HepG2 (cell line): ENCODE data around the gene NOXO1. TPM values are rescaled to one million over a fixed set of nuclear protein-coding genes. Genes with fewer than 3 reads are reported as not detected.

ENCODE experiments used
- ATAC-seq: fragments of 200-7000 bp; cut with Tn5 transposase; 3 replicates; pipeline ENCODE4 v1.9.1; 2020; ENCODE audit warnings: mild to moderate bottlenecking, moderate library complexity
- BruUV-seq: library from RNA; stranded (reverse); fragments of 400-500 nt; replicated peaks from 2 replicates; lab custom pipeline; 2021; lab: Mats Ljungman, UMichigan
- CTCF ChIA-PET: fragments of 300-600 bp; formaldehyde crosslinking; extraction: SDS; loops from one replicate; lab custom pipeline; 2021; ENCODE audit warnings: low total read pairs, inconsistent platforms, low intra/inter-chr PET ratio; lab: Yijun Ruan, JAX
- POLR2A ChIA-PET: fragments of 350-600 bp; sonication (Branson Sonifier 250); formaldehyde crosslinking; loops from one replicate; lab custom pipeline; 2020; ENCODE audit warnings: antibody characterized with exemption, inconsistent platforms; lab: Yijun Ruan, JAX
- DNase-seq: peaks from one replicate; pipeline ENCODE4 v3.0.0-alpha.2; 2015; ENCODE audit warnings: low spot score
- FAIRE-seq: peaks from 3 replicates; lab custom pipeline; 2011; peaks lifted over from hg19 to GRCh38; lab: Jason Lieb, UNC
- H2AFZ ChIP-seq: one replicate; pipeline ENCODE4 v1.6.1; 2011; ENCODE audit warnings: low read length, inconsistent platforms
- H3K27ac ChIP-seq: fragments of 300-600 bp; 3 replicates; pipeline ENCODE4 v1.8.0; 2011; ENCODE audit warnings: mixed run types, mild to moderate bottlenecking, mixed read lengths, low read length, inconsistent platforms; ENCODE audit not compliant: insufficient read depth; ENCODE audit errors: extremely low read length
- H3K27me3 ChIP-seq, 2 experiments: fragments of 200-600 bp in 1 of 2; 2 replicates in 1 of 2; 3 replicates in 1 of 2; pipeline versions ENCODE4 v1.6.0 to v1.8.0; 2011; ENCODE audit warnings: low read length in 2 of 2, mild to moderate bottlenecking in 2 of 2, moderate library complexity in 2 of 2, inconsistent platforms in 1 of 2; ENCODE audit not compliant: insufficient read depth in 2 of 2, control insufficient read depth in 1 of 2
- H3K36me3 ChIP-seq, 2 experiments: fragments of 200-600 bp in 1 of 2; replicated peaks in 1 of 2; 2 replicates in 1 of 2; 3 replicates in 1 of 2; pipeline versions ENCODE4 v1.5.1 to v1.8.0; 2011; ENCODE audit warnings: low read length in 2 of 2, inconsistent platforms in 1 of 2; ENCODE audit not compliant: insufficient read depth in 2 of 2, control insufficient read depth in 1 of 2
- H3K4me1 ChIP-seq: 2 replicates; pipeline ENCODE4 v1.5.1; 2012; ENCODE audit warnings: low read length, inconsistent platforms; ENCODE audit not compliant: insufficient read depth
- H3K4me2 ChIP-seq: 2 replicates; pipeline ENCODE4 v1.6.0; 2011; ENCODE audit warnings: low read depth, low read length, inconsistent platforms
- H3K4me3 ChIP-seq, 3 experiments: fragments of 200-600 bp in 1 of 3; sonication (generic), shearing (Covaris generic) in 1 of 3; replicated peaks in 1 of 3; 2 replicates each; pipeline ENCODE4 v1.5.1; 2011 to 2016; ENCODE audit warnings: low read length in 3 of 3, inconsistent platforms in 2 of 3, low read depth in 2 of 3, mild to moderate bottlenecking in 2 of 3, control low read depth in 1 of 3, mixed read lengths in 1 of 3; ENCODE audit not compliant: insufficient read depth in 1 of 3
- H3K79me2 ChIP-seq: one replicate; pipeline ENCODE4 v1.6.1; 2011; ENCODE audit warnings: low read length, inconsistent platforms; ENCODE audit not compliant: insufficient read depth
- H3K9ac ChIP-seq: 2 replicates; pipeline ENCODE4 v1.6.0; 2011; ENCODE audit warnings: mild to moderate bottlenecking, low read depth, low read length, inconsistent platforms; ENCODE audit not compliant: insufficient read depth
- H3K9me3 ChIP-seq: 2 replicates; pipeline ENCODE4 v1.5.1; 2012; ENCODE audit warnings: mild to moderate bottlenecking, low read length
- H4K20me1 ChIP-seq: 2 replicates; pipeline ENCODE4 v1.6.0; 2011; ENCODE audit warnings: inconsistent platforms, mild to moderate bottlenecking, low read length, moderate library complexity; ENCODE audit not compliant: insufficient read depth
- ASH2L ChIP-seq: fragments of 300-600, 200-600 bp; sonication (generic); IDR thresholded peaks from 2 replicates; pipeline ENCODE4 v1.7.0; 2017; ENCODE audit warnings: low read depth, mild to moderate bottlenecking, moderate library complexity, mixed read lengths, low read length; ENCODE audit not compliant: insufficient read length
- BORCS8-MEF2B ChIP-seq: sonication (generic); formaldehyde crosslinking; IDR thresholded peaks from 2 replicates; pipeline ENCODE4 v1.8.0; 2022; ENCODE audit warnings: mild to moderate bottlenecking, missing genetic modification reagents
- CHD2 ChIP-seq: IDR thresholded peaks from 2 replicates; pipeline ENCODE4 v1.6.1; 2011; ENCODE audit warnings: low read depth, low read length, improper control_type of control experiment
- SPEN ChIP-seq: sonication (generic); formaldehyde crosslinking; IDR thresholded peaks from 2 replicates; pipeline ENCODE4 v1.5.1; 2020; ENCODE audit warnings: low read depth, mild to moderate bottlenecking, missing genetic modification reagents
- THYN1 ChIP-seq: sonication (generic); formaldehyde crosslinking; IDR thresholded peaks from 2 replicates; pipeline ENCODE4 v1.8.1; 2023; ENCODE audit warnings: low read depth, mild to moderate bottlenecking, moderate library complexity, missing genetic modification reagents, borderline replicate concordance
- ZNF543 ChIP-seq: sonication (generic); formaldehyde crosslinking; IDR thresholded peaks from 2 replicates; pipeline ENCODE4 v1.4.0; 2020; ENCODE audit warnings: mild to moderate bottlenecking, missing genetic modification reagents
- WGBS: methylation state at CpG from one replicate; pipeline ENCODE4 v1.1.6; 2017; ENCODE audit warnings: low lambda C conversion rate; 5-methylcytosine and 5-hydroxymethylcytosine counted together
- in situ Hi-C: cut with HindIII; loops from 2 replicates; pipeline ENCODE4 v1.10.0; 2017; ENCODE audit warnings: low pct_unique_long_range_greater_than_20kb; ENCODE audit not compliant: extremely low pct_ligation_motif_present
- intact Hi-C: fragments of 100-400 bp; cut with micrococcal nuclease; formaldehyde crosslinking; loops from one replicate; pipeline ENCODE4 v1.10.0; 2022; ENCODE audit not compliant: unreplicated experiment
- polyA plus RNA-seq, 8 experiments: library from polyadenylated mRNA; depleted of rRNA in 3 of 8; stranded (reverse) in 7 of 8; unstranded in 1 of 8; fragments of >200 nt; fragmentation: Illumina TruSeq in 4 of 8; extraction: Trizol in 4 of 8; gene quantifications; 2 replicates each; pipeline versions ENCODE4 v1.2.1 to v1.2.3, GENCODE V29; 2011 to 2016; ENCODE audit warnings: low read depth in 4 of 8, missing spikeins in 1 of 8, mixed read lengths in 1 of 8; ENCODE audit not compliant: insufficient read depth in 1 of 8
- total RNA-seq, 5 experiments: library from RNA; depleted of rRNA; stranded (reverse); fragments of >200 nt; fragmentation: Illumina TruSeq; extraction: Trizol; gene quantifications; 2 replicates each; pipeline ENCODE4 v1.2.3, GENCODE V29; 2016; ENCODE audit warnings: low read depth in 1 of 5

Gene NOXO1
- total and polyA plus RNA-seq, 2 of the 13 experiments (the other 11 are each of a cell fraction or from before 2014, with no cell fraction given), result 0.69 to 1.4 TPM

GRCh38 chr16:2022723-2023091 is 41.4 kb upstream of the NOXO1 start:
- peak; percentile 38 for ATAC-seq
- no peak for DNase-seq
- no peak for FAIRE-seq
- no TSS peak for BruUV-seq
- no peaks in the 10 kb centered on the region for H3K9me3 ChIP-seq
- H3K4me1 ChIP-seq, result peaks cover 63% of the 10 kb centered on the region
- H3K4me3 ChIP-seq, result peak overlapping the region; percentile 38 to 66 (median 42); a peak in 5 of 6 replicates
- no peak overlapping the region for H3K27ac ChIP-seq
- 0 out of 2 replicates have a peak overlapping the region, but pooled peaks have one; percentile 7 for H3K9ac ChIP-seq
- H4K20me1 ChIP-seq, result no peaks in the 10 kb centered on the region
- intact Hi-C loops (loop anchor here (1.0 kb wide), 2 partner anchors 34 to 131 kb away; no protein-coding TSS in a partner anchor), in situ Hi-C loops (loop anchor here (5.0 kb wide), 3 partner anchors 35 to 125 kb away; partner anchors contain the start of gene RAB26)
- WGBS, result 0% methylated on average over 3 of the region's 14 CpGs
- H3K4me2 ChIP-seq, result peak overlapping the region; percentile 84
- H3K36me3 ChIP-seq, result no peaks in the 10 kb centered on the region
- CTCF ChIA-PET, result interaction anchor here (1.5 to 1.9 kb wide), 3 partner anchors 25 to 118 kb away, joined by 7 to 15 read pairs (median 9); partner anchors contain the start of genes NTHL1 and TSC2
- H2AFZ ChIP-seq, result no peak overlapping the region
- POLR2A ChIA-PET, result interaction anchor here (0.6 to 6.2 kb wide), 7 partner anchors 12 to 133 kb away, joined by 3 to 62 read pairs (median 14); partner anchors contain the start of genes RPS2 and TRAF7
- H3K27me3 ChIP-seq, result peaks cover 3 to 29% of the 10 kb centered on the region in 2 experiments; a peak in 4 of 5 replicates
- TF ChIP-seq CHD2, result peak; percentile 72; the same call in 1 of the 2 replicates
- no peak for TF ChIP-seq ZNF543 (CRISPR knock-in tag)
- TF ChIP-seq ASH2L, result no peak
- TF ChIP-seq BORCS8-MEF2B (CRISPR knock-in tag), result 0 out of 2 replicates have a peak, but pooled peaks have one; percentile 19
- 0 out of 2 replicates have a peak, but pooled peaks have one; percentile 38 for TF ChIP-seq THYN1
- no peak for TF ChIP-seq SPEN (CRISPR knock-in tag)
- H3K79me2 ChIP-seq, result no peaks in the 10 kb centered on the region
